Cardiac septum (tissue), 1 donor: ENCODE data around the gene CD86. TPM values are rescaled to one million over a fixed set of nuclear protein-coding genes. Genes with fewer than 3 reads are reported as not detected.

Experiments
- DNase-seq: peaks from one replicate; pipeline ENCODE4 v3.0.0-alpha.2; 2020; ENCODE audit warnings: low spot score
- intact Hi-C: fragments of 100-400 bp; cut with DNase I; formaldehyde crosslinking; loops from one replicate; pipeline ENCODE4 v1.14.0; 2022
- total RNA-seq: library from RNA; stranded (reverse); fragmentation: NEBNext Ultra II Directional; extraction: Animal tissue kit (Norgen Biotek cat#: 25700); gene quantifications from one replicate; pipeline ENCODE4 v1.2.1, GENCODE V29; 2021
- donor health status: DM: no; HTN: no; CAD: no.

The CD86 gene
- total RNA-seq, 1 donor from 2014 or later: 1.9 TPM

DNA sequence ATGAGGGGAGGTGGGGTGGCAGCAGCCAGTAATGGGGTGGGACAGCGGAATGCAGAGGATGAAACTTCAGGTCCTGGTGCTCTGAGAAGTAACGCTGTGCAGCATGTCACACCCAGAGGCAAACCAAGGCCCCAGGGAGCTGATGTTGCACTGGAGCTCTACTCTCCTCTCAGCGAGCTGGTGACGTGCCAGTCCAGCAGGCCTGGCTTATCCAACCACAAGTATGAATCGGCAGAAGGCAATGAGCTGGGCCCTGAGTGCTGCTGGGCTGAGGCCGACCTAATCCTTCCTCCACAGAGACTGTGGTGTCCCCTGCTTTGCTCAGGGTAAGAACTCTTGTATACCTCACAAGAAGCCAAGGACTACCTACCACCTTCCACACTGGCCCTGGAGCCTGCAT, 30.5 kb downstream of the CD86 start:
- no peak for DNase-seq
- intact Hi-C loops: no loop called here

DNA sequence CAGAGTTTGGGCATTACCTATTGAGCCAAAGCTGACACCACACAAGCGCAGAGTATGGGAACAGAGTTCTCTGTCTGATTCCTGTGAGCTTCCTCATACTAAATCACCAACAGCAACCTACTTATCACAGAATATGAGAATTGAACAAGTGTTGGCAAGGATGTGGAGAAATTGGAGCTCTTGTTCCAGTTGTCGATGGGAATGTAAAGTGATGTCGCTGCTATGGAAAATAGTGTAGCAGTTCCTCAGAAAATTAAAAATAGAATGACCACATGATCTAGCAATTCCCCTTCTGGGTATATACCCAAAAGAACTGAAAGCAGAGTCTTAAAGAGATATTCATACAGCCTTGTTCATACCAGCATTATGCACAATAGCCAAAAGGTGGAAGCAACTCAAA, 33.4 kb downstream of the CD86 start:
- intact Hi-C loops: no loop called here
- no peak for DNase-seq

- no peak for DNase-seq
- intact Hi-C loops: no loop called here
Measured at GRCh38 chr3:122091602-122092295, 36.6 kb downstream of the CD86 start.

DNA sequence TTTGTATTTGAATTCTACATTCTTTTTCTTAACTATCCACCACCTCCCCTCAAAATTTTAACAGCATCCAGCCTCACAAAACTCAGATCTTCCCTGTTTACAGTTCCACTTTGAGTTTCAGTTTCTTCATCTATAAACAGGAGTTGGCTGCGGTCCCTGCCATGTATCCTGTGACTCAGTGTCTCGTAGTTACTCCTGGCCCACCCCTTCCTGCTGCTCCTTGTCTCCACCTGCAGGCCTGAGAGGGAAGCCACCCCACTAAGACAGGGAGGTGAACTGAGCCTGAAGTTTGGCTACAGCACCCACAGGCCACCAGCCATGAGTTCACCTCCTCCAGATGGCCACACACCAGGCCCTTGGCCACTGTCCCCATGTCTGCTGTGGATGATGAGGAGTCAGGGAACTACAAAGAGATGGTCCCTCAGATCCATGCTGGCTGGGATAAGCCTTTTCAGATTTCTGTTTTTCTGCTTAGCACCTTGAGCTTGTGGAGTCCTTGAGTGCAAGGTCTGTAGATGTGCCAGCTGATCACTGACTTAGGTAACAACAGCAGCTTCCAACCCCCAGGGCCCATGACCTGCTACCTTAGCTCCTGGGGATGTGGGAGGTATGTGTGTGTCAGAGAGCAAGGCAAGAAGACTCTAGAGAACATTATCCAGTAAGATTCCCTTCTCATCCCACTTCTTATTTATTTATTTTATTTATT, 37.5 kb downstream of the CD86 start:
- intact Hi-C loops: no loop called here
- DNase-seq: no peak

GRCh38 chr3:122094125-122094524, 39.0 kb downstream of the CD86 start:
- no peak for DNase-seq
- intact Hi-C loops: no loop called here

DNA sequence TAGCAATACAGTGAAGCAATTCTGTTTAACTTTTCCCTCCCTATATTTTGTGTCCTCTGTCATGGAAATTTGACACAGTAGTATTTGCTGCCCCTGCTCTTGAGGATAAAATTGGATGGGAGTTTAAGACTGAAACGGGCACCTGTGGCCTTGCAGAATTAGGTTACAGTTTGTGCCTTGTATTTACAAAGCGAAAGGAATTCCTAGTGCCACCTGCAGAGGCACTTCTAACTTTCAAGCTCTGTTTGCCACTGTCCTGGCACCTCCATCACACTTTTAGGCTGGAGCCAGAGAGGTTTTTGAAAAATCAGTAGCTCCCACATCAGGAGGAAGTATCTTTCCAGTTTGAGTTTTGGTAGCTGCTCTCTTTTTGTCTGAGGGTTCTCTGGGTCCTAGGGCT, 39.5 kb downstream of the CD86 start:
- DNase-seq: no peak
- intact Hi-C loops: no loop called here

DNA sequence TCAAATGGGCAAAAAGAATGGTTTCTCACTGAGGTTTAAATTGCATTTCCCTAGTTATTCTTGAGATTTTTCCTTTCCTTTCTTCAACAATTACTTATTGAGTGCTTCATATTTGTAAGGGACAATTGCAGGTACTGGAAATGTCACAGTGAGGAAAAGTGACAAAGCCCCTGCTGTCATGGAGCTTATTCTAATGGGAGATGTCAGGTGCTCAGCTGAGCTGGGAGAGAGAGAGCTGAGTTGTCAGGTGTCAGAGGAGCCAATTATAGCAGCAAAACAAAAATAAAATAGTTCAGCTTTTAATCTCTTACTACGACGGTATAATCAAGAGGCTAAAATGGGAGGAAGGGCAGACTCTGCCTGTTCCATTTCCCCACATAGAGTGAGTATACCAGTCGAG, 42.0 kb downstream of the CD86 start:
- DNase-seq: no peak
- intact Hi-C loops: no loop called here

GRCh38 chr3:122098611-122099010, 43.4 kb downstream of the CD86 start:
- intact Hi-C loops: no loop called here
- no peak for DNase-seq

GRCh38 chr3:122099255-122099654, 44.1 kb downstream of the CD86 start:
- intact Hi-C loops: no loop called here
- DNase-seq: no peak

- no peak for DNase-seq
- intact Hi-C loops: no loop called here
Measured at GRCh38 chr3:122100083-122100482, 44.9 kb downstream of the CD86 start.

- intact Hi-C loops: no loop called here
- DNase-seq: no peak
Measured at GRCh38 chr3:122100591-122101463, 45.7 kb downstream of the CD86 start.

GRCh38 chr3:122101646-122102045, 46.5 kb downstream of the CD86 start:
- intact Hi-C loops: no loop called here
- DNase-seq: no peak

- intact Hi-C loops: no loop called here
- DNase-seq: no peak
Measured at GRCh38 chr3:122102191-122102935, 47.2 kb downstream of the CD86 start.

DNA sequence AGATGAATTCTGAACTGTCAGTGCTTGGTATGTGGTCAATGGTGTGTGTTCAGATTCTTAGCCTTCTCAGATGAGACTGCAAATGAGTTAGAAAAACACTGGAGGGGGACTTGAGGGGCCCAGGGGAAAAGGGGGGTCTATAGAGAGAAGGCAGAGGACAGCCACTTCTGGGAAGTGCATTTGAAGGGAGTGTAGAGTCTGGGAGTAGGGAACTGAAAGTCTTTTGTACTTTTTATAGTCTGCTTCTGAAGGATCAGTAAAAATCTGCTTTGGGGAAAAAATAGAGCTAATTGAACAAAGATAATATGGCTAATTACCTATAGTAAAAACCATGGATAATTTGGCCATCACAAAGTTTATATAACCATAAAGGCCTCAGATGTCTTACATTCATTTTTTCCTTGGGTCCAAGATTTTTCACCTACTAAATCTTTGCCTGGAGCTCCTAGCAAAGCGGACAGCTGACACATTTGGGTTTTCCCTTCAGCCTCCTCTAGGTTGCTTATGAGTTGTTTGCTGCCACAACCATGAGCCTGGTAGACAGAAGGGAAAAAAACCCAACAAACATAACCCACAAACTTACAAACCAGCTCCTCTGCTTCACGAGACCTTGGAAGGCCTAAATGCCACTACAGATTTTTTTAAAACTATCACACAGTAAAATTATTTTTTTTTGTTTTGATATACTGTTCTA, 48.8 kb downstream of the CD86 start:
- intact Hi-C loops: no loop called here
- DNase-seq: no peak

DNA sequence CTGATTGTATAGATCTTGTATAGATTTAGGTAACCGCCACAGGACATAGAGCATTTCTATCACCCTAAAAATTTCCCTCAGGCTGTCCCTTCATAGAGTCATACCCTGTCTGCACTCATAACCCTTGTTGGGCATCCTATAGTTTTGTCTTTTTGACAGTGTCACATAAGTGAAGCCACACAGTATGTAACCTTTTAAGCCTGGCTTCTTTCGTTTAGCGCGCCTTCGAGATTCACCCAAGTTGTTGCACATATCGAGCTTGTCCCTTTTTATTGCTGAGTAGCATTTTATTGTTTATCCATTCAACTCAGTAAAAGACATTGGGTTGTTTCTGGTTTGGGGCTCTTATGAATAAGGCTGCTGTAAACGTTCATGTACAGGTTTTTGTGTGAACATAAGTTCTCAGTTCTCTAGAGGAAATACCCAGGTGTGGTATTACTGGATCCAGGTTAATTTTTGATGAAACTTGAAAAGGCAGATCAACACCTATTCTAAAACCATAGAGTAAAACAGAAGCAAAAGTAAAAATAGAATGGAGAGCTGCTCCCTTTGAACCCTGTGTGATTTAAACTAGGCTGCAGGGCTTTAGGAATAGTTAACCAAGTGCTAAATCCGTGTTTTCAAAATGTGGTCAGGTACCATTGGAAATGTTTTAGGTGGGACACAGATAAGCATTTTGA, 49.5 kb downstream of the CD86 start:
- no peak for DNase-seq
- intact Hi-C loops: no loop called here

DNA sequence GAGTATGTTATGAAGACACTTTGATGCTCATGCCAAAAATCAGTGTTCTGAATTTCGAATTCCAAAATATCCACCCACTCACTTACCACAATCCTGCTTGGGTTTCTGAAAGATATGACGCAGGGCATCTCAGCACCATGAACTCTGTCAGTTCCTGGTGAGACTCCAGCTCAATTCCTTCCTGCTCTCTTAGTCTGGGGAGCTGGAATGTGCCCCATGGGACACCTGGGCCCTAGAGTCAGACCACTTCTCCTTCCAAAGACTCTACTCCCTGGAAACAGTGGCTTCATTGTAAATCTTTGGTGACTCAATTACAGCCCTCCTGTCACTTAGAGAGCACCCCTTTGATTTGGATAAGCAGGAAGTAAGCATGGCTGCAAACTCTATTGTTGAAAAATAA, 50.5 kb downstream of the CD86 start:
- intact Hi-C loops: no loop called here
- no peak for DNase-seq

GRCh38 chr3:122107171-122107570, 52.0 kb downstream of the CD86 start:
- DNase-seq: no peak
- intact Hi-C loops: no loop called here

DNA sequence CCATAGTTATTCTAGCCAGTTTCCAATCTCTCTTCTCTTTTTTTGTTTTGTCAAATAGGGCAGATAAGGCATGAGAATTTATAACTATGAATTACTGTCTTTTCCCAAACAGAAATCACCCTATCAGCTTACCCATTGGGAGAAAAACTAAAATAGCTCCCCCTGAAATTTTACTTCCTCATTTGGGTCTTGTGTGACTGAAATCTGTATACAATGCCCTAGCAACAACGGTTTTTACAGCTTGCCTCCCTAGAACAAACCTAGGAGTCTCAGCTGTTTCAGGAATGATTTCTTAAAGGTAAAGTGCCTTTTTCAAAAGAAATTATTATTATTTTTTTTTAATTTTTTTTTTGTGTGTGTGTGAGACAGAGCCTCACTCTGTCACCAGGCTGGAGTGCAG, 56.8 kb downstream of the CD86 start:
- intact Hi-C loops: no loop called here
- no peak for DNase-seq

DNA sequence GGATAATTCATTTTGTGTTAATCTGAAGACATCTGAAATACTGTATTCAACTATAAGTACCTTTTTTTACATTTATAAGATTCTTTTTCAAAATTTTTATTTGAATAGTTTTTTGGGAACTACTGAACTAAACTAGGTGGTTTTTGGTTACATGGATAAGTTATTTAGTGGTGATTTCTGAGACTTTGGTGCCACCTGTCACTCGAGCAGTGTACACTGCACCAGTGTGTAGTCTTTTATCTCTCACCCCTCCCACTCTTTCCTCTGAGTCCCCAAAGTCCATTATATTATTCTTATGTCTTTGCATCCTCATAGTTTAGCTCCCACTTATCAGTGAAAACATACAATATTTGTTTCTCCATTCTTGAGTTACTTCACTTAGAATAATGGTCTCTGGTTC, 57.6 kb downstream of the CD86 start:
- no peak for DNase-seq
- intact Hi-C loops: no loop called here
